Stimulated activated CD8-positive, alpha-beta memory T cell treated with anti-CD3 and anti-CD28 coated beads, Interleukin-15, amount 100 ng/mL, for 1 hour (primary cell): ENCODE measurements around the gene GRID1.

Experiments used
- DNase-seq: peaks from one replicate; pipeline ENCODE4 v3.0.0-alpha.2; 2020; ENCODE audit warnings: low read depth

GRID1 gene

DNA sequence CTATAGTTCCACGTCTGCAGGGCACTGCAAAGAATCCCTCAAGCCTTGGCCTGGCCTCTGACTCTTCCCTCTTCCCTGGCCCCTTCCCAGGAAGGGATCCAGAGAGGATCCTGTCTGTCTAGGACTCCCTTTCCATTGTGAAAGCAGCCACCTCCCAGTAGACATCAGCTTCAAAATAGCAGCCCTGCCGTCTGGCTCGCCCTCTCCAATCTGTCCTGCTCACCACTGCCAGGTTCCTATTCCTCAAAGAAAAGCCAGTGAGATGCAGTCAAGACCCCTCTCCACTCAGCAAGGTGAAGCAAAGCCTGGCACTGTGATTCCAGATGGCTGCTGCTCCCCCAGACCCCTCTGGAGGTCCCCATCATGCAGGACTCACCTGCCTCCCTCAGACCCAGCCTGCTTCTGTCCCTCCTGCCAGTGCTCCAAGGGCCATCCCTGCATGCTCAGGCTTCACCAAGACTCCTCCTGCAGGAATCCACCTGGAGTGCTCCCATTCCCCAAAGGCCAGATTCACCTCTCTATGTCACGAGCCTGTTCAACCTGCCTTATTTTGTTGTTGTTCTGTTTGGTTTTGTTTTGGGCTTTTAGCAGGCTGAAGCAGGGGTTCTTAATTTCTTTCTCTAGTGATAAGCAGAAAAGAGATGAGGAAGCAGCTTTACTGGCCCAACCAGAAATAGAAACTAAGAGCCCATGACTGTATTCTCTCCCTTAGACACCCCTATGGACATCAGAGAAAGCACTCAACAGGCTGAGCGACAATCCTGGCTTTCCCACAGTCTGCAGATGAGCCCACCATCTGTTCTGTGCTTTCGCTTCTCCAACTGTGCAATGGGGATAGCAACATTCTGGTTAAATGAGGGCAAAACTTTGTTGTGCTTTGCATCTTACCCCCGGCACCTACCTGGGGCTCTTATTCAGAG, 305.1 kb downstream of the GRID1 start:
- DNase-seq, result no peak

DNA sequence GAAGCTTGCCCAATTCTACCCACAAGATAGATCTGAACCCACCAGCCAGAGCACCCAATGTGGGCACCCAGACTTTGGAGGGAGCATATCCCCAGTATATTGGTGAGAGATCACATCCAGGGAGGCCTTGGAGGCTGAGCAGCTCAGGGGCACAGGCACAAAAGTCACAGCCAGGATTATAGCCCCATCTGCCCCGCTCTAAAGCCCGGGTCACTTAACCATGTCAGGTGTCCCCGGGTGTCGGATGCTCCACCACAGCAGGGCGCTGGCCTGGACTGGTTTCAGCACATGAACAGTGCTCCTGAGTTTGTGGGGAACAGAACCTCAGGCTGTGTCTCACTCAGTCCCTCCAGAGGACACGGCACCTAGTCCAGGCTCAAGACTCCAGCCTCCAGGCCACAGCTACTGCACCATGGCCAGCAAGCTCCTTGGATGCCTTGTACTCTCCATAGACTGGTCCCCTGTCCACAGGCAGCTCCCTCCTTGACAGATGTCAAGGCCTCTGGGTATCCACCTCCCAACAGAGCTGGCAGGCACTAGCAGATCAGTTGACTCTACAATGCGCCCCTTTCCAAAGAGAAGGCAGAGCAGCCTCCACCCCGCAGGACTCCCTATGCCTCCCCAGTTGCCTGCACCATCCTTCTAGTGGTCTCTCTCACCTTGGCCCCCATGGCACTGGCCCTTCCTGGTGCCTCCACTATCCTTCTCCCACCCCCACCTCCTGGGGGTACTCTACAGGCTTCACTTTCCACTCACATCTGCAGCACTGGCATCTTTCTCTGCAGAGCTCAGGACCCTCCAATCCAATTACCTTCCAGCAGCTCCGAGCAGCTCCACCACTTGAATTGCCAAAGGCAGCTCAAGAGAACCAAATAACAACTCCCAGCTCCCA, 306.0 kb downstream of the GRID1 start:
- DNase-seq, result no peak

DNA sequence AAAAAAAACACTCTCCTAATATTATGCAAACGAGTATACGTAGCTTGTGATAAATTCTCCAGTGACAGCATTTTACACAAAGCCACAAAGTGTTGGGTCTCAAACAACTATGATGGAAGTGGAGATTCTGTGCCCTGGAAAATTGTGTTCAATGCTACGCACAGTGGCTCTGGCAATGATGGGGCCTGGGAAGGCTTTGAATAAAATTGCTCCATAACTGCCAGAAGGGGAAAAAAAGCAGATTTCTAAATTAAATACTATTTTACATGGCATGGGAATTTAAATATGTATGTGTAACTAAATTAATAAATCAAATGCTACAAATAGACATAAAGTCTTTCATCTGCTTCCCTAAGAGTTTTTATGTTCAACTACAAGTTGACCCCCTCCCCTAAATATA, 306.7 kb downstream of the GRID1 start:
- DNase-seq, result no peak

DNA sequence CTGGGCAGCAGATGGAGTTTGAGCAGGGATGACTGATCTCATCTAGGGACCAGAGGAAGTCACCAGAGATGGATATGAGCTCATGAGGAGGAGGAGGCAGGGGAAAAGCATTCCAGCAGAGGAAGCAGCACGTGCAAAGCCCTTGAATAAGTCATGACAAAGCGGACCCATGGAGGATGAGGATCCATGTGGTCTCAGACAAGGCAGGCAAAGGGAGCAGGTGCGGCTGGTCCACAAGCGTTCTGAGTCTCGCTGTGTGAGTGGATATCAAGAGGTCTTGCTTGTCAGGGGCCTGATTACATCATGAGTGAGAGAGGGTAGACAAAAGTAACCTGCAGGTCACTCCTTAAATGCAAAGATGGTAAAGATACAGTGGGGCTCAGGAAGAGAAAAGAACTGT, 307.6 kb downstream of the GRID1 start:
- DNase-seq, result no peak

DNA sequence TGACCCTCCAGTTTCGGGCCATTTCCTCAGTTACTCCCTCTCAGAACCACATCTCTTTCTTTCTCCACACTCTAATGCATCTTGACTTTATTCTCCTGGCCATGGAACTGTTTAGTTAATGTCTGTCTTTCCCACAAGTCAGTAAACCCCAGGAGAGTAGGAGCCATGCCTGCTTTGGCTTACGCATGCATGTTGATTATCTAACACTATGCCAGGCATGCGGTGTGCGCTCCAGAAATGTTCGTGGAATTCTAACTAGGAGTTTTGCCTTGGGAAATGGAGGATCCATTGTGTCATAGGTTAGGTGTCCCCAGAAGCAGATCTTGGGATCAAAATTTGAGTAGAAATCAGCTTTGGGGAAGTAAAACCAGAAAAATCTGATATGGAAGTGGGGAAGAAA, 308.9 kb downstream of the GRID1 start:
- DNase-seq, result no peak

DNA sequence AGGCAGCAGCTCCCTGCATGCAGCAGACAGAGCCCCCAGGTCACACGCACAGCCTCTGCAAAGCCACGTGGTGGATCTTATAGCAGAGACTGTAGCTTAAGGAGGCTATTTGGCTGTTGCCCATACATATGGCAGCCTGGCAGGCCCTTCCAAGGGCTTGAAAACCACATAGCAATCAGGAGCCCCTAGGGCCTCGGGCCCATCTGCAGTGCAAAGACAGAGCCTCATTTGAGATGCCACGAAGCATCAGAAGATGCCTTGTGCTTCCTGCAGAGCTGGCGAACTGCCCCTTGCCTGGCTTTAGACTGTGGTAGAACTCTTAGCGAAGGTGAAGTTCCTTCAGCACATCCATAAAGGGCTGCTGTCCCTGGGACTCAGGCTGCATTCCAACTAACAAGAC, 309.9 kb downstream of the GRID1 start:
- DNase-seq, result no peak

DNA sequence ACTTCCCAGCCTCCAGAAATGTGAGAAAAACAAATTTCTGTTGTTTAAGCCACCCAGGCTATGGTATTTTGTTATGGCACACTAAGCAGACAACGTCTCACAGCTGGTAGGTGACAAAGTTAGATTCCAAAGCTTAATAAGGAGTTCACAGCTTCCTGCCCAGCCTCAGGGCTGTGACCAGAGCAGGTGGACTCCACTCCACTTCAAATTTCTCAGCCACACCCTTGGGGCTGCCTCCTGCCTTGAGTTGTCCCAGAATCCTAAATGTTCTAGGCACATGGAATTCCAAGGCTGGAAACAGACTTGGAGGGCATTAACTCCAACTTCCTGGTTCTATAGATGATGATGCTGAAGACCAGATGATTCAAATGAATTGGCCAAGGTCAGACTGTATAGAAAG, 310.7 kb downstream of the GRID1 start:
- DNase-seq, result no peak

DNA sequence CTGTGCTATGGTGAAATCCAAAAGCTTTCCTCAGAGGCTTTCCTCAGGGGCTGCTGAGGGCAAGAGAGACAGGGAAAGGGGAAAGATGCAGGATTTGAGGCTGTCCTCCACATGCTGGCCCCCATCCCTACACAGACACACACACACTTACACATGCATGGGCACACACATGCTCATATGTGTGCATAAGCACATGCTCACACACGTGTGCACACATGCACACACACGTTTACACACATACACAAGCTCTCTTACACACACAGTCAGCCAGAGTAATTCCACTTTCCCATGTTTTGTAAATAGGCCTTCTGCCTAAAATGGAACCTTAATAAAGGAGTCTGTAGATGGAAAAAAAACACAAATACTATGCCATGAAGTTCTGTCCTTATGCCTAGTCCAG, 312.9 kb downstream of the GRID1 start:
- DNase-seq, result no peak

DNA sequence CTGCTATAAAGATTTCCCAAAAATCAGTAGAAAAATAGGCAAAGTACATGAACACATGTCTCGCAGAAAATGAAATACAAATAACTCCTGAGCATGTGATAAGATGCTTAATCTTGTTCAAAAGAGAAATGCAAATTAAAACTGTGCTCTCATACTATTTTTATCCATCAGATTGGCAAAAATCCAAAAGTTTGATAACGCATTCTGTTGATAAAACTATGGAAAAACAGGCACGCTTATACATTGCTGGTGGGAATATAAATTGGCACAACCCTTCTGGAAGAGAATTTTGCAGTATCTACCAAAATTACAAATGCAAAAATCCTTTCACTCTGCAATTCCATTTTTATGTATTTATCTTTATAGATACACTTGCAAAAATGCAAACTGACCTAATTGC, 315.0 kb downstream of the GRID1 start:
- DNase-seq, result no peak

DNA sequence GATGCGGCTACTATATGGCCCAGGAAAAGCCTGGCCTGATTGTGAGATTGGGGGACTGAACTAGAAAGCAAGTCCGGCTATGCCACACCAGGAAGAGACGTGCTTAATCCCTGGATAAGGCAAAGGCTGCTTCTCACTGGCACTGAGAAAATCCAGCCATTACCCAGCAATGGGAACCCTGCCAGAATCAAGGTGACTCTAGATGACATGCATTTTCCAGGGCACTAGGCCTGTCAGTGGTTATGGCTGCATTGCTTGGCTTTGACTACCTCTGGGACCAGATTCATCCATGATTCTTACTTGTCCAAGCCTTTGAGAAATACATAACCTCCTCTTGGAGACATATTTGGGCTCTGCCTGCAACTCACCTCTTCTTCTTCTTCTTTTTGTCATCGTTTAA, 317.2 kb downstream of the GRID1 start:
- DNase-seq, result no peak

DNA sequence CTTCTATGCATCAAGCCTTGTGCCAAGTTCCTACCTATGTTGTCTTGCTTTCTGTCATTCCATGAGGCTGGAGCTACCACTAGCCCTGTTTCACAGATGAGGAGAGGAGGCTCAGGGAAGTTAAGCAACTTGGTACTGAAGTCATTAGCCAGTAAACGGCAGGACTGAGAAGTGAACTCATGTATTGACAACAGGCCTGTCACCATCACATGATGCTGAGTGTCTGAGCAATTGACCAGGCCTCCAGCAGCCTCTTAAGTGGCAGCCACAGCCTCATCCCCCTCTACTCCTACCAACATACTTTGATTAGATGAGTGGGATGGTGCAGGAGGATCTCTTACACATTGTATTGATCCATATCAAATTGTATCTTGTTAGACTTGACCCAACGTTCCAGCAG, 317.6 kb downstream of the GRID1 start:
- no peak for DNase-seq

DNA sequence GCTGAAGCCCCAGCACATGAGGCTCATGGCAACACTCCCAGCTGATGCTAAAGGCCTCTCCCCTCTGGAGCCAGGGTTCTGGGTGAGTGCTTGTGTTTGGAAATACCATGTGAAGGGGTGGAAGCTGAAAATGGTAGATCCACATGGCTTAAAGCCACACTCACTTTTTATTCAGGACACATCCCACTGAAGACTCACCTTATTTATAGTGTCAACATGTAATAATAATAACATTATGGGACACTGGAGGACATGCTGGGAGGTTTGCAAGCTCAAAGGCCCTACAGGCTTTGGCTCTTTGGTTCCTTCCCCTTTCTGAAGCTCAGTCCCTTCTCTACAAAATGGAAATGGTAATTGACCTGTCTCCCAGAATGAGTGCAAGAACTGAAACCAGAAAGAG, 318.0 kb downstream of the GRID1 start:
- no peak for DNase-seq

DNA sequence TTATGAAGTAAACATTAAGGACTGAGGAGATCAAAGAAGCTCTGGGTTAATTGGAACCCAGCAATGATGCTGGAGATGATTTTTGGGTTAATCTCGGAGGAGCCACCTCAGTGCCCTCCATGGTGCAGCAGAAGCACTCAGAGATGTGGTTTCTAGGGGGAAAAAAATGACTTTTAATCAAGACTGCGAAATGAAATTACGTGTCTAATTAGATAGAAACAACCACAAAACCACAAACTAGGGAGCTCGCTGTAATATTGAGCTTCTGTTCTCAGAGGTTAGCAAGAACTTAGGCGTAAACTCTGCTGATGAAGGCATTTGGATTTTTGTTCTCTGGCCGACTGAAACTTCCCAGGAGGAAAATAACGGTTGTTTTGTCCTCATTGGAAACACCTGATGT, 319.0 kb downstream of the GRID1 start:
- DNase-seq, result no peak

DNA sequence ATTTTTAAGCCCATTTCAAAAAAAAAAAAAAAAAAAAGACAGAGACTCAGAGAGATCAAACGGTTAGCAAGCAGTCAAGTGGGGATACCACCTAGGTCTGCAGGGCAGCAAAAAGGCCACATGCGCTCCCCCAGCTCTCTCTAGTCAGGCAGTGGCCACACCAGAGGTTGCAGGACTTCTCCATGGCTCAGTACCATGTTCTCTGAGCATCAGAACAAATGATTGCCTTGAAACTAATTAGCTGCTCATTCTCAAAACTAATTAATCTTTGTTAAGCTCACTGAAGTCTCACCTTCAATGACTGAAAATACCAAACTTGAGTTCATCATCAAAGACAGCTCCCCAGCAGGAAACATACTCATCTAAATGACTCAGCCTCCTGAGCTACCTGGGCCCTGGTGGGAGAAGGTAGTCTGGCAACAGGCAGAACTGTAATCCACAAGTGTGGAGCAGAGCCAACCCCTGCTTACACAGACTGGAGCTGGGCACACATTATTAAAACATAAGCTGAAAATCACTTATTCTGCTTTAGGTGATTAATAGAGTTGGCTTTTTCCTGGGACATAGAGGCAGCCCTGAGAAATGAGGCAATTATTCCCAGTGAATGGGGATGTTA, 319.6 kb downstream of the GRID1 start:
- DNase-seq, result no peak

DNA sequence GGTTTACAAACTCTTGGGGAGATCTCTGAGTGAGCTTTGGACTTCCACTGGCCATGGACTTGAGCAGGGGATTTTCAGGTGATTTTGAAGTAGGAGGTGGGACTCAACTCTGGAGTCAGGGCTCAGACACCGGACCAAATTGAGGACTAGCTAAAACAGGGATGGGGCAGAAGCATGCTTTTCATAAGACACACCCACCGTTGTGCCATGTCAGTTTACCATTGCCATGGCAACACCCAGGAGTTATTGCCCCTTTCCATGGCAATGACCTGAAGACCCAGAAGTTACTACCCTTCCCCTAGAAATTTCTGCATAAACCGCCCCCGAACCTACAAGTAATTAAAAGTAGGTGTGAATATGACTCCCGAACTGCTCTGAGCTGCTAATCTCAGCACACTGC, 320.7 kb downstream of the GRID1 start:
- DNase-seq, result no peak

DNA sequence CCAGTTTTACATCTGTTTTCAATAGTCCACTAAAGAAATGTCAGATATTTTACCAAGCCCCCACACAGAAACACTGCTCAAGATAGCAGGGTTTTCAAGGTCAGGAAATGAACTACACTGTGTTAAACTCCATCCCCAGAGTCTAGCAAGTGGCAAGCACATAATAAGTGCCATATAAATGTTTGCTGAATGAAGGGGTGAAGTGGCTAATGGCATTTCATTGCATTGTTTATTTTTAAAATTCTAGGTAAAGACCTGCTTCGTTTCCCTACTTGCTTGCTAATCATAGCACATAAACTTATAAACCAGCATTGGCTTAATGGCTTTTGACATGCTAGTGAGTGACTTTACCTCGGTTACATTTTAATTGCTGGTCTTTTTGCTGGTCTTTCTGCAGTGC, 322.6 kb downstream of the GRID1 start:
- DNase-seq, result no peak

DNA sequence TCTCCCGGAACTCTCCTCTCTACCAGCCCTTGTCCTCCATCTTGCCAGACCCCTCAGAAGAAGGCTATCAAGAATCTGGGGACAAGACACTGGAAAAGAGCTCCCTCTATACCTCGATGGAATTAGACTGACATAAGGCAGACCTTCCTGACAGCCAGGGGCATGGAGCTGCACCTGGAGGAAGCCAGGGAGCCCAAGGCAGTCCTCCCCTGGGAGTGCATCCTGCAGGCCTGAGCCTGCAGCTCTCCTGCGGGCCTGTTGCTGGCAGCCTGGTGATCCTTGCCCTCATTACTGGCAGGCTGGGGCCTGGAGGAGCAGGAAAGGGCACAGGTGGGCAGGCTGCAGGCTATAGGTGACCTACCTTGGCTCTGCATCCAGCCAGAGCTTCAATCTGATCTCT, 323.4 kb downstream of the GRID1 start:
- DNase-seq, result no peak

DNA sequence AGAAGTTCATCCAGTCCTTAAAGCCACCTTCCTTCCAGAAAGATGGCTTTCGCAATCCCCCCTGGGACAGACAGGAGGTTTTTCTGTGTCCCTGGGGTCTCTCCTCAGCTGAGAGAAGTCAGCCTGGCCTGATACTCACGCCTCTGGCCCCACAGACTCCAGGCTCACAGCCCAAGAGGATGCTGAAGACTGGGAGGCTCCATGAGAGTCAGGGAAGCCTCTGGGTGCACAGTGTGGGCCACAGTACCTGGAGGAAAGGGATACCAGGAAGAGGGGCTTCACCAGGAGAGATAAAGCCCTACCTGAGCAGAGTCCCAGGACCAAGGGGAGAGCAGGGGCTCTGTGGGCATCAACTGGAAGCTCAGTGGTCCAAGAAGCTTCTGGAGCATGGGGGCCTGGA, 324.4 kb downstream of the GRID1 start:
- DNase-seq, result no peak

DNA sequence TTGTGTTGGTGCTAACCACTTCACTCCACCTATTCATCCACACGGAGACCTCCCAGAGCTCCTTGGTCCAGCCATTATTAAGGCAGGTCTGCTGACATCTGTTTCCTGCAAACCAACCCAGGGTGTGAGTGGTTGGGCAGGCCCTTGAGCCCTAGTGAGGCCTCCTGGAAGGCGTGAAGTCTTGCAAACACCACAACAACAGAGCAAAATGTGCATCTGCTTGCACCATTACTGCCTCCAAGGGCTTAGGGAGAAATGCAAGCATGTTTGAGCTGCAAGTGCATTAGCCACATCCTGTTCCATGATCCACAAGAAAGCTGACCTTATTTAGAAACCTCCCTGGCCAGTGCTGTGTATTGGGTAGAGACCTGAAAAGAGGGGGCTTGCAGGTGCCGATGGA, 325.5 kb downstream of the GRID1 start:
- no peak for DNase-seq

DNA sequence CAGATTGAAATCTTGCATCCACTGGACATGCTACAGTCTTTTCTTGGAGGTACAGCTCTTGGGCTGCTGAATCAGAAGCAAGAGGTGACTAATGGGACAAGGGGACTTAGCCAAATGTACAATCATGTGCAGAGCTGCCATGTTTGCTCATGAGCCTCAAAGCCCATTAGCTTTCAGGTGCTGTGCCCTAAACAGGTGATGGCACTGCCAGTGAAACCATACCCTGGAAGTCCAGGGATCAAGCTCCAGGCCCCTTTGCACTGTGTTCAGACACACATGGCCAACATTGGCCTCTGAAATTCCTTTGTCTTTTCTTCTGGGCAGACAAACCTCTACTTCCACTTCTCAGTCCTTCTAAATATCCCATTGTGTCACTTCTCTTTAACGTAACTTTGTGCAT, 328.2 kb downstream of the GRID1 start:
- no peak for DNase-seq

DNA sequence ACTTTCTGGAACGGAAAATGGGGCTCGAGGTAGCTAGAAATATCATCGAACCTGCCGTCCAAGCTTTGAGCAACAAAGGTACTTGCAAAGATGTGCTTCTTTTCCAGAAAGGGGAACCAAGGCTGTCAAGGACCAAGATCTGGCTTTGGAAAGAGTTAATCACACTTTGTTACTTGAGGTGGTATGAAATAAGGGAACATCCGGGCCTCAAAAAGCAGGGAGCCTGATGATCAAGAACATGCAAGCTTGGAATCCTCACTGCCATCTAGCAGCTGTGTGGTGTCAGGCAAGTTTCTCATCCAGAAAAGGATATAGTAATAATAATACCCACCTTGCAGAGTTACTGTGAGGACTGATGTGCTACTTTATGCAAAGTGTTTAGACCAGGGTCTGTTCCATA, 329.5 kb downstream of the GRID1 start:
- no peak for DNase-seq

DNA sequence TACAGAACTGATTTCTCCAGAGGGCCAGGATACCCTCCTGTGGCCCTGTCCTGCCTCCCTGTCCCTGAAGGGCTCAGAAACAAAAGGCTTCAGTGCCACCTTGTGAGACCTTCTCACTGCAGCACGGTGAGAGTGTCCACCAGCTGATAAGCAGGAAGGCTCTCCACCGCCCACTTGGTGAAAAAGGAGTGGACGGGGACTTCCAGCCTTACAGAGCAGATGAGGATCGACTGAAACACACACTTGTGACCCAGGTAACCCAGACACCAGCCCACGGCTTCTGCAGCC, 330.1 kb downstream of the GRID1 start:
- no peak for DNase-seq
